Spleen (tissue), 11 donors: ENCODE data around the gene CKLF. TPM values are rescaled to one million over a fixed set of nuclear protein-coding genes. Genes with fewer than 3 reads are reported as not detected.
A peak's percentile ranks its signal among the peaks of the same experiment; 100 is the strongest.
"Not testable (repeated sequence)": the region's sequence is repeated elsewhere in the genome, so short reads cannot be mapped to it uniquely, and the experiment has no call there.

Experiments used
- DNase-seq: peaks from one replicate; pipeline ENCODE4 v3.0.0-alpha.2; 2020
- H3K27ac ChIP-seq, 8 donors: fragments of 200-600 bp; sonication (generic) in 7 of 8; 1 replicate in 4 of 8; 2 replicates in 4 of 8; pipeline versions ENCODE4 v1.5.0 to v1.8.0; 2016 to 2021; ENCODE audit warnings: inconsistent platforms in 4 of 8, mild to moderate bottlenecking in 4 of 8, moderate library complexity in 1 of 8
- H3K27me3 ChIP-seq, 7 donors: fragments of 200-600 bp; sonication (generic) in 6 of 7; replicated peaks in 1 of 7; 1 replicate in 4 of 7; 2 replicates in 3 of 7; pipeline versions ENCODE4 v1.5.0 to v1.8.0; 2016 to 2021; ENCODE audit warnings: inconsistent platforms in 3 of 7, mild to moderate bottlenecking in 1 of 7
- H3K36me3 ChIP-seq, 6 donors: fragments of 200-600 bp; sonication (generic) in 5 of 6; 1 replicate in 4 of 6; 2 replicates in 2 of 6; pipeline versions ENCODE4 v1.5.0 to v1.8.0; 2016 to 2021; ENCODE audit warnings: inconsistent platforms in 2 of 6
- H3K4me1 ChIP-seq, 6 donors: fragments of 200-600 bp; sonication (generic) in 5 of 6; 1 replicate in 3 of 6; 2 replicates in 3 of 6; pipeline versions ENCODE4 v1.5.0 to v1.8.0; 2016 to 2021; ENCODE audit warnings: inconsistent platforms in 3 of 6
- H3K4me3 ChIP-seq, 8 donors: fragments of 200-600 bp; sonication (generic) in 7 of 8; 1 replicate in 4 of 8; 2 replicates in 4 of 8; pipeline versions ENCODE4 v1.5.0 to v1.8.0; 2016 to 2021; ENCODE audit warnings: inconsistent platforms in 4 of 8, mild to moderate bottlenecking in 4 of 8, moderate library complexity in 2 of 8
- H3K9me3 ChIP-seq, 8 donors: fragments of 200-600 bp; sonication (generic) in 7 of 8; 1 replicate in 4 of 8; 2 replicates in 4 of 8; pipeline versions ENCODE4 v1.5.0 to v1.8.0; 2016 to 2021; ENCODE audit warnings: inconsistent platforms in 4 of 8
- CTCF ChIP-seq, 11 experiments: fragments of 200-600 bp in 7 of 11; fragments of 450-650 bp in 4 of 11; sonication (generic) in 4 of 11; IDR thresholded peaks in 8 of 11; conservative IDR thresholded peaks in 3 of 11; 1 replicate in 7 of 11; 2 replicates in 4 of 11; pipeline versions ENCODE4 v1.4.0 to v1.8.0; 2016 to 2021; ENCODE audit warnings: antibody characterized with exemption in 11 of 11, inconsistent platforms in 4 of 11, mild to moderate bottlenecking in 1 of 11
- POLR2A ChIP-seq, 3 donors: fragments of 450-650 bp; IDR thresholded peaks; one replicate each; pipeline ENCODE4 v1.5.1; 2017; ENCODE audit warnings: antibody characterized with exemption in 3 of 3, mild to moderate bottlenecking in 1 of 3
- POLR2AphosphoS5 ChIP-seq, 3 donors: sonication (generic); formaldehyde crosslinking; IDR thresholded peaks; one replicate each; pipeline ENCODE4 v1.5.1; 2017; ENCODE audit warnings: antibody characterized with exemption in 3 of 3
- WGBS, 5 donors: extraction: QIAGEN DNeasy Blood & Tissue Kit in 3 of 5; methylation state at CpG; one replicate each; pipeline versions ENCODE4 v1.1.5 to v1.1.7; 2013 to 2018; 5-methylcytosine and 5-hydroxymethylcytosine counted together
- intact Hi-C: fragments of 100-400 bp; cut with DNase I; formaldehyde crosslinking; loops from one replicate; pipeline ENCODE4 v1.15.0; 2023; ENCODE audit warnings: low total_unique reads
- polyA plus RNA-seq, 3 donors: library from polyadenylated mRNA; stranded (reverse); fragments of 200-250 nt; gene quantifications; one replicate each; pipeline ENCODE4 v1.2.1, GENCODE V29; 2013
- total RNA-seq, 7 donors: library from RNA; depleted of rRNA in 3 of 7; stranded (reverse); fragments of >200 nt in 3 of 7; fragmentation: NEBNext Ultra II Directional in 4 of 7; extraction: Animal tissue kit (Norgen Biotek cat#: 25700) in 4 of 7; gene quantifications; one replicate each; pipeline versions ENCODE4 v1.1.0 to v1.2.1, GENCODE V29; 2016 to 2021
- donor health status: healthy with polysubstance abuse.
- donor health status: DM: no; HTN: no; CAD: no; lungs with moderate emphysema.
- donor health status: DM: no; HTN: no; CAD: no.
- donor health status: Bipolar disorder and iron deficiency.
- donor health status: healthy.
- donor health status: DM: no; HTN: no; CAD: no.
- donor health status: DM: yes; HTN: yes; CAD: no.

The CKLF gene
- total and polyA plus RNA-seq, 10 donors: 61.9 to 132 (median 75.4) TPM

GRCh38 chr16:66566051-66566901 lies 13.9 kb downstream of the CKLF start, which contains the start of gene CMTM1:
CMTM1 (plus strand) TSS chr16:66566439; CDS start chr16:66566514, 75 bp downstream.
- WGBS, 5 donors: 94 to 99% (median 97%) methylated on average over 46 to 54 of the region's 54 CpGs
- Histone ChIP-seq H3K27me3 (no peaks in the 10 kb centered on the region), H3K4me1 (peaks cover 5 to 59% (median 20%) of the 10 kb centered on the region in 6 donors), H3K27ac (no peak within 1 kb of the TSS), H3K4me3 (no peak within 1 kb of the TSS), H3K36me3 (peaks cover 0 to 79% (median 37%) of the 10 kb centered on the region in 6 donors), H3K9me3 (no peaks in the 10 kb centered on the region)
- TF ChIP-seq POLR2AphosphoS5 (IDR thresholded peaks at IDR 0.05): peak in 1 of 3 donors; percentile 46
- no peak for TF ChIP-seq POLR2A (IDR thresholded peaks at IDR 0.05)
- no peak for DNase-seq
- intact Hi-C loops: no loop called here

GRCh38 chr16:66567270-66567669 lies 14.9 kb downstream of the CKLF start:
- H3K27ac ChIP-seq, H3K9me3 ChIP-seq, H3K4me3 ChIP-seq, intact Hi-C loops, H3K27me3 ChIP-seq, DNase-seq: not testable (repeated sequence)
- Histone ChIP-seq H3K4me1 (peaks cover 0 to 50% (median 10%) of the 10 kb centered on the region in 6 donors), H3K36me3 (peaks cover 0 to 76% (median 37%) of the 10 kb centered on the region in 6 donors)
- WGBS, 5 donors: 86 to 100% (median 97%) methylated on average over 3 of the region's 3 CpGs

- Histone ChIP-seq H3K36me3 (peaks cover 0 to 65% (median 37%) of the 10 kb centered on the region in 6 donors), H3K4me3 (no peak overlapping the region), H3K4me1 (peaks cover 0 to 44% (median under 1%) of the 10 kb centered on the region in 6 donors), H3K27ac (no peak overlapping the region), H3K27me3 (no peaks in the 10 kb centered on the region), H3K9me3 (no peaks in the 10 kb centered on the region)
- TF ChIP-seq POLR2AphosphoS5 (IDR thresholded peaks at IDR 0.05) (no peak), CTCF (IDR thresholded peaks at IDR 0.05 in 8 of 11, conservative IDR thresholded peaks at IDR 0.05 in 3 of 11) (no peak), POLR2A (IDR thresholded peaks at IDR 0.05) (no peak)
- 84 to 100% (median 91%) methylated on average over 2 of the region's 2 CpGs for WGBS, 5 donors
- DNase-seq: no peak
- intact Hi-C loops: no loop called here
Measured at GRCh38 chr16:66568355-66568754, 16.0 kb downstream of the CKLF start.

GRCh38 chr16:66569131-66569530 lies 16.8 kb downstream of the CKLF start:
- Histone ChIP-seq H3K4me1 (peaks cover 0 to 40% (median 0%) of the 10 kb centered on the region in 6 donors), H3K27me3 (no peaks in the 10 kb centered on the region), H3K27ac (no peak overlapping the region), H3K36me3 (peaks cover 0 to 57% (median 32%) of the 10 kb centered on the region in 6 donors), H3K9me3 (no peaks in the 10 kb centered on the region), H3K4me3 (no peak overlapping the region)
- DNase-seq: no peak
- 90 to 100% (median 96%) methylated on average over 1 of the region's 1 CpG for WGBS, 5 donors
- no peak for TF ChIP-seq POLR2AphosphoS5 (IDR thresholded peaks at IDR 0.05)
- no peak for TF ChIP-seq CTCF (IDR thresholded peaks at IDR 0.05 in 8 of 11, conservative IDR thresholded peaks at IDR 0.05 in 3 of 11)
- TF ChIP-seq POLR2A (IDR thresholded peaks at IDR 0.05): no peak
- intact Hi-C loops: no loop called here

- no peak for TF ChIP-seq POLR2AphosphoS5 (IDR thresholded peaks at IDR 0.05)
- TF ChIP-seq POLR2A (IDR thresholded peaks at IDR 0.05): no peak
- no peak for TF ChIP-seq CTCF (IDR thresholded peaks at IDR 0.05 in 8 of 11, conservative IDR thresholded peaks at IDR 0.05 in 3 of 11)
- Histone ChIP-seq H3K9me3 (no peaks in the 10 kb centered on the region), H3K4me1 (peaks cover 0 to 39% (median 0%) of the 10 kb centered on the region in 6 donors), H3K27me3 (no peaks in the 10 kb centered on the region), H3K36me3 (peaks cover 0 to 50% (median 24%) of the 10 kb centered on the region in 6 donors), H3K4me3 (no peak overlapping the region), H3K27ac (no peak overlapping the region)
- DNase-seq: no peak
- 62 to 86% (median 73%) methylated on average over 3 of the region's 3 CpGs for WGBS, 5 donors
- intact Hi-C loops: no loop called here
Measured at GRCh38 chr16:66569827-66570405, 17.5 kb downstream of the CKLF start.
